Stomach (tissue), 9 donors: ENCODE measurements around the gene SH3BP4. TPM values are rescaled to one million over a fixed set of nuclear protein-coding genes. Genes with fewer than 3 reads are reported as not detected.

Experiments used
- DNase-seq, 2 donors: peaks; one replicate each; pipeline versions ENCODE4 v3.0.0 to v3.0.0-alpha.2; 2013 to 2019
- H3K27ac ChIP-seq, 5 donors: fragments of 200-600 bp in 4 of 5; sonication (generic) in 4 of 5; one replicate each; pipeline ENCODE4 v1.5.1; 2013 to 2019; ENCODE audit warnings: mild to moderate bottlenecking in 1 of 5, moderate library complexity in 1 of 5
- H3K27me3 ChIP-seq, 3 donors: fragments of 200-600 bp; sonication (generic); one replicate each; pipeline ENCODE4 v1.5.1; 2017 to 2019; ENCODE audit warnings: mixed run types in 1 of 3
- H3K36me3 ChIP-seq, 4 donors: fragments of 200-600 bp; sonication (generic); 1 replicate in 3 of 4; 2 replicates in 1 of 4; pipeline ENCODE4 v1.5.1; 2016 to 2019
- H3K4me1 ChIP-seq, 4 donors: fragments of 200-600 bp; sonication (generic); one replicate each; pipeline ENCODE4 v1.5.1; 2016 to 2019
- H3K4me3 ChIP-seq, 4 donors: fragments of 200-600 bp; sonication (generic) in 3 of 4; one replicate each; pipeline ENCODE4 v1.5.1; 2016 to 2019; ENCODE audit warnings: mild to moderate bottlenecking in 1 of 4
- H3K9me3 ChIP-seq, 4 donors: fragments of 200-600 bp; sonication (generic); one replicate each; pipeline ENCODE4 v1.5.1; 2016 to 2019
- CTCF ChIP-seq, 7 experiments: fragments of 450-650 bp in 4 of 7; fragments of 200-600 bp in 3 of 7; sonication (generic) in 3 of 7; IDR thresholded peaks; one replicate each; pipeline ENCODE4 v1.5.1; 2016 to 2019; ENCODE audit warnings: antibody characterized with exemption in 7 of 7, control low read depth in 2 of 7, mild to moderate bottlenecking in 1 of 7
- EP300 ChIP-seq: sonication (generic); formaldehyde crosslinking; IDR thresholded peaks from one replicate; pipeline ENCODE4 v1.6.1; 2017; ENCODE audit warnings: antibody characterized with exemption
- POLR2A ChIP-seq, 4 donors: fragments of 450-650 bp; IDR thresholded peaks; one replicate each; pipeline ENCODE4 v1.6.1; 2016; ENCODE audit warnings: antibody characterized with exemption in 4 of 4, control low read depth in 2 of 4, mild to moderate bottlenecking in 1 of 4, moderate library complexity in 1 of 4
- POLR2AphosphoS5 ChIP-seq, 3 donors: sonication (generic); formaldehyde crosslinking; IDR thresholded peaks; one replicate each; pipeline ENCODE4 v1.6.1; 2016; ENCODE audit warnings: antibody characterized with exemption in 3 of 3
- WGBS, 5 donors: extraction: QIAGEN DNeasy Blood & Tissue Kit in 3 of 5; methylation state at CpG; one replicate each; pipeline versions ENCODE4 v1.1.5 to v1.1.7; 2013 to 2018; 5-methylcytosine and 5-hydroxymethylcytosine counted together
- intact Hi-C: fragments of 100-400 bp; cut with DNase I; formaldehyde crosslinking; loops from one replicate; pipeline ENCODE4 v1.15.1; 2023; ENCODE audit warnings: low total_unique reads
- polyA plus RNA-seq, 3 donors: library from polyadenylated mRNA; stranded (reverse); fragments of 200-250 nt; gene quantifications; one replicate each; pipeline ENCODE4 v1.2.3, GENCODE V29; 2013
- total RNA-seq, 5 donors: library from RNA; depleted of rRNA; stranded (reverse); fragments of >200 nt; gene quantifications; one replicate each; pipeline versions ENCODE4 v1.1.0 to v1.2.3, GENCODE V29; 2014 to 2016
- donor health status: healthy with polysubstance abuse.
- donor health status: Bipolar disorder and iron deficiency.
- donor health status: healthy.

Gene SH3BP4
- total and polyA plus RNA-seq, 8 donors, result 10.2 to 54.0 (median 18.8) TPM

- Histone ChIP-seq H3K4me3 (no peak overlapping the region), H3K36me3 (peaks cover 0 to 4% (median 0%) of the 10 kb centered on the region in 4 donors), H3K9me3 (no peaks in the 10 kb centered on the region), H3K27ac (no peak overlapping the region), H3K4me1 (peaks cover 9 to 58% (median 28%) of the 10 kb centered on the region in 4 donors), H3K27me3 (no peaks in the 10 kb centered on the region)
- intact Hi-C loops, result no loop called here
- 40 to 80% (median 56%) methylated on average over 5 of the region's 5 CpGs for WGBS, 5 donors
- TF ChIP-seq POLR2AphosphoS5 (IDR thresholded peaks at IDR 0.05), result no peak
- TF ChIP-seq EP300, result no peak
- no peak for TF ChIP-seq CTCF (IDR thresholded peaks at IDR 0.05)
- no peak for TF ChIP-seq POLR2A (IDR thresholded peaks at IDR 0.05)
- no peak for DNase-seq
These were observed 16.0 kb downstream of the SH3BP4 start for GRCh38 chr2:234967870-234968208.

GRCh38 chr2:234968631-234969305 is 17.0 kb downstream of the SH3BP4 start:
- H3K9me3 ChIP-seq, result no peaks in the 10 kb centered on the region
- intact Hi-C loops, result no loop called here
- H3K36me3 ChIP-seq, result peaks cover 0 to 4% (median 0%) of the 10 kb centered on the region in 4 donors
- peaks cover 9 to 60% (median 30%) of the 10 kb centered on the region in 4 donors for H3K4me1 ChIP-seq
- DNase-seq, result no peak
- H3K27ac ChIP-seq, result peak overlapping the region in 3 of 5 donors; percentile 8 to 49 (median 18)
- H3K4me3 ChIP-seq, result no peak overlapping the region
- TF ChIP-seq POLR2A (IDR thresholded peaks at IDR 0.05) (no peak), EP300 (no peak), POLR2AphosphoS5 (IDR thresholded peaks at IDR 0.05) (no peak), CTCF (IDR thresholded peaks at IDR 0.05) (no peak)
- H3K27me3 ChIP-seq, result no peaks in the 10 kb centered on the region
- 66 to 81% (median 70%) methylated on average over 14 of the region's 14 CpGs for WGBS, 5 donors

GRCh38 chr2:234969306-234970098 is 17.7 kb downstream of the SH3BP4 start:
- Histone ChIP-seq H3K27ac (peak overlapping the region in 3 of 5 donors; percentile 18 to 49 (median 32)), H3K36me3 (peaks cover 0 to 4% (median 0%) of the 10 kb centered on the region in 4 donors), H3K4me1 (peaks cover 12 to 60% (median 30%) of the 10 kb centered on the region in 4 donors), H3K4me3 (no peak overlapping the region), H3K9me3 (no peaks in the 10 kb centered on the region), H3K27me3 (no peaks in the 10 kb centered on the region)
- TF ChIP-seq CTCF (IDR thresholded peaks at IDR 0.05) (no peak), POLR2AphosphoS5 (IDR thresholded peaks at IDR 0.05) (no peak), POLR2A (IDR thresholded peaks at IDR 0.05) (no peak), EP300 (no peak)
- WGBS, 5 donors, result 60 to 66% (median 64%) methylated on average over 17 of the region's 17 CpGs
- intact Hi-C loops, result no loop called here
- no peak for DNase-seq

GRCh38 chr2:234970099-234970440 is 18.3 kb downstream of the SH3BP4 start:
- Histone ChIP-seq H3K27ac (peak overlapping the region in 2 of 5 donors; percentile 12 to 49), H3K4me1 (peaks cover 18 to 61% (median 33%) of the 10 kb centered on the region in 4 donors), H3K36me3 (peaks cover 0 to 4% (median 0%) of the 10 kb centered on the region in 4 donors), H3K27me3 (no peaks in the 10 kb centered on the region), H3K9me3 (no peaks in the 10 kb centered on the region), H3K4me3 (no peak overlapping the region)
- no peak for DNase-seq
- 68 to 80% (median 74%) methylated on average over 7 of the region's 7 CpGs for WGBS, 5 donors
- intact Hi-C loops, result no loop called here
- TF ChIP-seq CTCF (IDR thresholded peaks at IDR 0.05) (no peak), EP300 (no peak), POLR2AphosphoS5 (IDR thresholded peaks at IDR 0.05) (no peak), POLR2A (IDR thresholded peaks at IDR 0.05) (no peak)
